Measurements from ENCODE around the gene STING1. TPM values are rescaled to one million over a fixed set of nuclear protein-coding genes. Genes with fewer than 3 reads are reported as not detected.

Gene STING1
- total and polyA plus RNA-seq, 2 of the 13 experiments (the other 11 are each of a cell fraction or from before 2014, with no cell fraction given): 1.3 to 4.4 TPM

DNA sequence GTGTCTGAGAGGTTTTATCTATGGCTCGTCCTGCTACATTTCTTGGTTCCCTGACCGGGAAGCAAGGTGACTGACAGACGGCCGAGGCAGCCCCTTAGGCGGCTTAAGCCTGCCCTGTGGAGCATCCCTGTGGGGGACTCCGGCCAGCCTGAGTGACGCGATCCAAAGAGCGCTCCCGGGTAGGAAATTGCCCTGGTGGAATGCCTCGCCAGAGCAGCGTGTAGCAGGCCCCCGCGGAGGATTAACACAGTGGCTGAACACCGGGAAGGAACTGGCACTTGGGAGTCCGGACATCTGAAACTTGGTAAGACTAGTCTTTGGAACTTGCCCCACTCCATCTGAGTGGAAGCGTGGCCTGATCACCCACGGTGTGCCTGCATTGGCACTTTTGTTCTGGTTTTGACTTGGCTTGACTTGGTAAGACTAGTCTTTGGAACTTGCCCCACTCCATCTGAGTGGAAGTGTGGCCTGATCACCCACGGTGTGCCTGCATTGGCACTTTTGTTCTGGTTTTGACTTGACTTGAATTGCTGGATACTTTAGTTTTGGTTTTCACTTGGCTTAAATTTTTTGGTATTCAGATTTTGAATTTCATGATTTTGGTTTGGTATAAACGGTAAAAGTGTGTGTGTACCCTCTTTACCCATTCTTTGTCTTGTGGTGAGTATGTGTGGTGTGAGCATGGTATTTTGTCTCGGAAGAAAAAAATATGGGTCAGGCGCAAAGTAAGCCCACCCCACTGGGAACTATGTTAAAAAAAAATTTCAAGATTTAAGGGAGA lies 43.9 kb upstream of the STING1 start (continued):
- 0 out of 2 replicates have a peak, but pooled peaks have one; percentile 21 for TF ChIP-seq ZGPAT (CRISPR knock-in tag; IDR thresholded peaks at IDR 0.05)
- TF ChIP-seq, protein P1, sequence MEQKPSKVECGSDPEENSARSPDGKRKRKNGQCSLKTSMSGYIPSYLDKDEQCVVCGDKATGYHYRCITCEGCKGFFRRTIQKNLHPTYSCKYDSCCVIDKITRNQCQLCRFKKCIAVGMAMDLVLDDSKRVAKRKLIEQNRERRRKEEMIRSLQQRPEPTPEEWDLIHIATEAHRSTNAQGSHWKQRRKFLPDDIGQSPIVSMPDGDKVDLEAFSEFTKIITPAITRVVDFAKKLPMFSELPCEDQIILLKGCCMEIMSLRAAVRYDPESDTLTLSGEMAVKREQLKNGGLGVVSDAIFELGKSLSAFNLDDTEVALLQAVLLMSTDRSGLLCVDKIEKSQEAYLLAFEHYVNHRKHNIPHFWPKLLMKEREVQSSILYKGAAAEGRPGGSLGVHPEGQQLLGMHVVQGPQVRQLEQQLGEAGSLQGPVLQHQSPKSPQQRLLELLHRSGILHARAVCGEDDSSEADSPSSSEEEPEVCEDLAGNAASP (CRISPR knock-in tag; IDR thresholded peaks at IDR 0.05; ENCODE audit: borderline replicate concordance): 0 out of 2 replicates have a peak, but pooled peaks have one; percentile 14
- peak; percentile 35; the same call in 1 of the 2 replicates for TF ChIP-seq ARNTL (CRISPR knock-in tag; IDR thresholded peaks at IDR 0.05)
- TF ChIP-seq MYC (CRISPR knock-in tag; IDR thresholded peaks at IDR 0.05; ENCODE audit: borderline replicate concordance): peak; percentile 65; the same call in 1 of the 2 replicates
- 0 out of 2 replicates have a peak, but pooled peaks have one; percentile 9 for TF ChIP-seq FOXC1 (CRISPR knock-in tag; IDR thresholded peaks at IDR 0.05; ENCODE audit: borderline replicate concordance)
- TF ChIP-seq, protein P2, sequence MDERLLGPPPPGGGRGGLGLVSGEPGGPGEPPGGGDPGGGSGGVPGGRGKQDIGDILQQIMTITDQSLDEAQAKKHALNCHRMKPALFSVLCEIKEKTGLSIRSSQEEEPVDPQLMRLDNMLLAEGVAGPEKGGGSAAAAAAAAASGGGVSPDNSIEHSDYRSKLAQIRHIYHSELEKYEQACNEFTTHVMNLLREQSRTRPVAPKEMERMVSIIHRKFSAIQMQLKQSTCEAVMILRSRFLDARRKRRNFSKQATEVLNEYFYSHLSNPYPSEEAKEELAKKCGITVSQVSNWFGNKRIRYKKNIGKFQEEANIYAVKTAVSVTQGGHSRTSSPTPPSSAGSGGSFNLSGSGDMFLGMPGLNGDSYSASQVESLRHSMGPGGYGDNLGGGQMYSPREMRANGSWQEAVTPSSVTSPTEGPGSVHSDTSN (CRISPR knock-in tag; IDR thresholded peaks at IDR 0.05): peak; percentile 31; the same call in 1 of the 2 replicates
- peak; percentile 56; the same call in 1 of the 2 replicates for TF ChIP-seq ZNF275 (CRISPR knock-in tag; IDR thresholded peaks at IDR 0.05; ENCODE audit: borderline replicate concordance)
- TF ChIP-seq ZNF343 (CRISPR knock-in tag; IDR thresholded peaks at IDR 0.05): 0 out of 2 replicates have a peak, but pooled peaks have one; percentile 30
- peak; percentile 22; the same call in 1 of the 2 replicates for TF ChIP-seq ZNF746 (CRISPR knock-in tag; IDR thresholded peaks at IDR 0.05)
- TF ChIP-seq ZNF501 (CRISPR knock-in tag; IDR thresholded peaks at IDR 0.05): peak; percentile 79; the same call in 1 of the 2 replicates
- TF ChIP-seq HNF4A (CRISPR knock-in tag; IDR thresholded peaks at IDR 0.05): peak; percentile 30
- TF ChIP-seq, protein P3, sequence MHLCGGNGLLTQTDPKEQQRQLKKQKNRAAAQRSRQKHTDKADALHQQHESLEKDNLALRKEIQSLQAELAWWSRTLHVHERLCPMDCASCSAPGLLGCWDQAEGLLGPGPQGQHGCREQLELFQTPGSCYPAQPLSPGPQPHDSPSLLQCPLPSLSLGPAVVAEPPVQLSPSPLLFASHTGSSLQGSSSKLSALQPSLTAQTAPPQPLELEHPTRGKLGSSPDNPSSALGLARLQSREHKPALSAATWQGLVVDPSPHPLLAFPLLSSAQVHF (CRISPR knock-in tag; IDR thresholded peaks at IDR 0.05): 0 out of 2 replicates have a peak, but pooled peaks have one; percentile 47
- TF ChIP-seq SPEN (CRISPR knock-in tag; IDR thresholded peaks at IDR 0.05; ENCODE audit: low read depth): peak; percentile 11; the same call in 1 of the 2 replicates
- TF ChIP-seq FOXP4 (CRISPR knock-in tag; IDR thresholded peaks at IDR 0.05): peak; percentile 34; the same call in 1 of the 2 replicates
- TF ChIP-seq MTA1 (CRISPR knock-in tag; IDR thresholded peaks at IDR 0.05; ENCODE audit: borderline replicate concordance): 0 out of 2 replicates have a peak, but pooled peaks have one; percentile 24
- peak; percentile 31; the same call in 1 of the 2 replicates for TF ChIP-seq ZNF546 (CRISPR knock-in tag; conservative IDR thresholded peaks at IDR 0.05)
- TF ChIP-seq KAT7 (CRISPR knock-in tag; IDR thresholded peaks at IDR 0.05; ENCODE audit: borderline replicate concordance): 0 out of 2 replicates have a peak, but pooled peaks have one; percentile 29

All from HepG2 (cell line).